Kidney capillary endothelial cell (primary cell): ENCODE data around the gene RCOR3.
A peak's percentile ranks its signal among the peaks of the same experiment; 100 is the strongest.
"Not testable (repeated sequence)": the region's sequence is repeated elsewhere in the genome, so short reads cannot be mapped to it uniquely, and the experiment has no call there.

Experiments used
- DNase-seq: peaks from one replicate; pipeline ENCODE4 v3.0.0-alpha.2; 2018; ENCODE audit warnings: low spot score

The RCOR3 gene

DNA sequence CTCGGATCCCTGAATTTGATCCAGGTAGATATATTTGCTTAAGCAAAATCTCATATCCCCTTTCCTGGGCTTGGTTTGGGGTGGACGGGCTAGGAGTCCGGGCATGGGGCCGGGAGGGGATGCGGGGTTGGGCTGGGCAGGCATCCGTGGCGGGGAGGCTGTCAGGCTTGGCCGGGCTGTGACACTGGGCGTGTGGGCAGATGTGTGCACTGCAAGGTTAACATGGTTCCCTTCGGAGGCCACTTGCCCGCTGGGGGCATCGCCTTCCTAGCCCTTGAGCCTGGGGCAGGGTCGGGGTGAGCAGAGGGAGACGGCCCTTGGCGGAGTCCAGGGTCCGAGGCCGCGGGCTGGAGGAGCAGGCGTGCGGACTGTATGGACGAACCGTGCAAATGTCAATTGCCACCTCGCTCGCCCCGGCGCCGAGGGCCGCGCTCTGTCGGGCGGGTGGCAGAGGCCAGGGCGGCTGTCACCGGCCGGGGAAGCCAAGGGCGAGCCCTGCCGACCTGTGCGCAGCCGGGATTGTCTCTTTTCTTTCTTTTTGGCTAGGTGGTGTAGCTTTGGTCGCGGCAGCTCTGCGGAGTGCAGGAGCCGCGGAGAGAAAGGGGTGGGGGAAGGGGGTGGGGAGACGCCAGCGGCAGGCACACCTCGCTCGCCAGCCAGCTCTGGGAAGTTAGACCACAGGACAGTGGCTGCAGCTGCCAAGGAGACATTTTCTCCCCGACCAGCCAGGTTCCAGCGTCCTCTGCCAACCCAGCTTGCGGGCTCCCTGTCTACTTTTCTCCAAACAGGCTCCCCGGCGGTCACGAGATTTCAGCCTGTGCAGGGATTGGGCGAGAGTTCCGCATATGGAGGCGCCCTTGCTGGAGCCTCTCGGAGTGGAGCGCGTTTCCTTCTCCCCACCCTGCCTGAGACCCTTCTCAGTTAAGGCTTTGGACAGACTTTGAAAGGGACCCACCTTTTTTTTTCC lies 1.3 kb downstream of the RCOR3 start:
- peak; percentile 50 for DNase-seq

DNA sequence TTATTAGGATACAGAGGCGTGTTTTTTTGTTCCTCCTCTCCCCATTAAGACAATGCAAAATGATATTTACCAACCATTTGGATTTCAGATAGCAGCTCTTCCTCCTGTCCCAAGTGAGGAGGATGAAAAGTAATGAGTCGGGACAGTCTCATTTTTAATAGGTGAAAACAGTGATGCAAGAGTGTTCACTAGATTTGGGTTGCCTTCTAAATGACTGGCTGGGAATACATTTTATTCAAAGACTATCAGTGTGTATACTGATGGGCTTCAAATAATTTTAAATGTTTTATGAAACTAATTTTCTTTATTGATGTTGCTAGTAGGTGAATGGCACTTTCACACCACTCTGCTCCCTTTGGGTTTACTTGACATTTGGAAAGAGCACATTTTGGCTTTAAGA lies 2.1 kb downstream of the RCOR3 start:
- DNase-seq = no peak

DNA sequence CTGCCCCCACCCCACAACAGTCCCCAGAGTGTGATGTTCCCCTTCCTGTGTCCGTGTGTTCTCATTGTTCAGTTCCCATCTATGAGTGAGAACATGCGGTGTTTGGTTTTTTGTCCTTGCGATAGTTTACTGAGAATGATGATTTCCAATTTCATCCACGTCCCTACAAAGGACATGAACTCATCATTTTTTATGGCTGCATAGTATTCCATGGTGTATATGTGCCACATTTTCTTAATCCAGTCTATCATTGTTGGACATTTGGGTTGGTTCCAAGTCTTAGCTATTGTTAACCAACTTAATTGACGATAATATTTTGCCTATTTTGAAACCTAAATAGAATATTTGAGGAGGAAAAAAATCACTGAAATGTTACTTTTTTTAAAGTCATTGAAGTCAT lies 3.9 kb downstream of the RCOR3 start:
- not testable (repeated sequence) for DNase-seq

DNA sequence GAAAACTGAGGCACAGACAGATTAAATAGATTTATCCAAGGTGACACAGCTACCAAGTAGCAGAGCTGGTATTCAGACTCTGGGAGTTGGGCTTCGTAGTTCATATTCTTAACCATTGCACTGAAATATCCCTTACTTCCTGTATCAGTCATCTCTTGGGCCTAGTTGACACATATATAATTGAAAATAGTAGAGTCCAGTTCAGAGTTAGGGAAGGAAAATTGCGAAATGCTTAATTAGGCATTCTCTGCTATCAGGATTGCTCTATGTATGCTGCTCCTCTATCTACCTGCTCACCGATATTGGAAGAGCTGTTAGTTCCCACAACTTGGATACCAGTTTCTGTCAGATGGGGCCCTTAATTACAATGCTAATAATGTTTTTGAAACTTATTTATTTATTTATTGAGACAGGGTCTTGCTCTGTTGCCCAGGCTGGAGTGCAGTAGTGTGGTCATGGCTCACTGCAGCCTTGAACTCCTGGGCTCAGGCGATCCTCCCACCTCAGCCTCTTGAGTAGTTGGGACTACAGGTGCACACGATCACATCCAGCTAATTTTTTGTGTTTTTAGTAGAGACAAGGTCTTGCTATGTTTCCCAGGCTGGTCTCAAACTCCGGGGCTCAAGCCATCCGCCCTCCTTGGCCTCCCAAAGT lies 8.2 kb downstream of the RCOR3 start:
- no peak for DNase-seq

DNA sequence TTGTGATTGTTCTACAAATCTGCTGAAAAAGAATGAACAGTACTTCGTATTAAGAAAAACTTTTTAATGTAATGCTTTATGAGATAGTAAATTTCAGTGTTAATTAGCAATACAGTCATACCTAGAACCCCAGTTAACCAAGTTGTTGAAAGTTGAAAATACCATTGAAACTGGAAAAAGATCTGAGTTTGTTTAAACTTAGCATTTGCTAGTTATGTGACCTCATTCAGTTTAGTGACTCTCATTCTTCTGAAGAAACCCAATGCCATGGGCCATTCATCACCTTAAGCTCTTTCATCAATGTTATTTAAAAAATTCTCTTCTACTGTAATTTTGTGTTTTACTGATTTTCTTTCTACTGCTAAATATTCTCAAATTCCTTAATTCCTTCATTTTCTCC lies 20.2 kb downstream of the RCOR3 start:
- DNase-seq = no peak

DNA sequence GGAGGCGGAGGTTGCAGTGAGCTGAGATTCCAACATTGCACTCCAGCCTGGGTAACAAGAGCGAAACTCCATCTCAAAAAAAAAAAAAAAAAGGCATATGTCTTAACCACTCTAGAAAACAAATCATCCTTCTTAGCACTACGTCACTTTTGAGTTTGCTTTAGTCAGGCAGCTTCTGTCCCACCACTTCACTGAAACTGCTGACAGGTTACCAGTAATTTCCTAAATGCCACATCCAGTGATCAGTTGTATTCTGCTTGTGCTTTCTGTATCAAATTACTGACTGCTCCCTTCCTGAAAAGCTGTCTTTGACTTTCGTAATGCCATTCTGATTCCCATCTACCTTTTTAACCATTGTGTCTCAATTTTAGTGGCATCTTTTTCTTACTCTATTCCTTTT lies 21.7 kb downstream of the RCOR3 start:
- no peak for DNase-seq

DNA sequence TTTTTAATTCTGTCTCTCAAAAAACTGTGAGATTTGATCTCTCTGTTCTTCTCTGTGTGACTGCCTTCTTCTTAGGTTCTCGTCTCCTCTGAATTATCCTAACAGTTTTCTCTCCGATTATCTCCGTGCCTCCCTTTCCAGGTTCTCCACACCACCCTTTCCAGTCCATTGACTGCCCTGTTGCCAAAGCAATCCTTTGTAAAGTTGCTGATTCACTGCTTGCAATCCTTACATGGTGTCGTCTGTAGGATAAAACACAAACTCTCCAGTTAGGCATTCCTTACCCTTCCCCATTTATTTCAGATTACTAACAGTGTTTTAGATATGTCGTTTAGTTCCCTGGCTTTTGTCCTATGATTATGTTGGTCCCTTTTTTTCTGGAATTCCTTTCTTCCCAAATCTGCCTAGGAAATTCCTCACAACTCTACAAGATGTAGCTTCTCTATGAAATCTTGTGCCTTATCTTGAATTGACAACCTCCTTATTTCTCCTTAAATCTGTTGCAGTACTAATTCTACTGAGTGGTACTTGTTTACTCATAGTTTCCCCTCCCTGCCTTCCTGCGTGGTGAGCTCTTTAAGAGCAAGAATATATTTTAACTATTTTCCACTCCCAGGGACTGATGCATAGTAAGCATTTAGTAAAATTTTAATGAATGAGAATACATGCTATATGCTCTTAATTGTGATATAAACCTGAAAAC lies 22.3 kb downstream of the RCOR3 start:
- no peak for DNase-seq

DNA sequence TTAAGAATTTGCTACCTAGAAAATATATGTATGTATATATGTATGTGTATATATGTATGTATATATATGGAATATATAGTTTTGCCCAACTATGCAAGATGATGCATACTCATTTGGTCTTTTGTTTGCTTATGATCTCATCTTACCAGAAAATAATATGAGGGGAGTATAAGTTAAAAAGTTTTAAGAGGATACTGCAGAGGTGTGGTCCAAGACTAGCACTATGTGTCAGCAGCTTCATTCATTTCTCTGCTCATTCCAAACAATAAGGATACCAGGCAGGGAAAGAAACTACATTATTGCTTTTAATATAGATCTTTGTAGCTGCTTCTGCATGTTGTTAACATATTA lies 22.8 kb downstream of the RCOR3 start:
- no peak for DNase-seq

DNA sequence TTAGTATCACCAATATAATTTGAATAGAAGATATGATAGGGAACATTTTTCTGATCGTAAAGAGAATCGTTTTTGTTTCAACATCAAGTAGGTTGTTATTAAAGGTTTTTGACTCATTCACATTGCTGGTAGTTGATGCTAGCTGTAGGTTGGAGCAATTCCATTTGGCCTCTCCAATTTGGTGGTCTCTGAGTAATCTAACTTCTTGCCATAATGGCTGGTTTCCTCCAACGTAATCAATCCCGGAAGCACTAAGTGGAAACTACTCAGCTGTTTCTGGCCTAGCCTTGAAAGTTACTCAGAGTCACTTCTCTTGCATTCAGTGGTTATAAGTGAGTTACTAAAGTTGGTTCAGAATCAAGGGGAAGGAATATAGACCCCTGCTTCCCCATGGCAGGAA lies 26.0 kb downstream of the RCOR3 start:
- no peak for DNase-seq

DNA sequence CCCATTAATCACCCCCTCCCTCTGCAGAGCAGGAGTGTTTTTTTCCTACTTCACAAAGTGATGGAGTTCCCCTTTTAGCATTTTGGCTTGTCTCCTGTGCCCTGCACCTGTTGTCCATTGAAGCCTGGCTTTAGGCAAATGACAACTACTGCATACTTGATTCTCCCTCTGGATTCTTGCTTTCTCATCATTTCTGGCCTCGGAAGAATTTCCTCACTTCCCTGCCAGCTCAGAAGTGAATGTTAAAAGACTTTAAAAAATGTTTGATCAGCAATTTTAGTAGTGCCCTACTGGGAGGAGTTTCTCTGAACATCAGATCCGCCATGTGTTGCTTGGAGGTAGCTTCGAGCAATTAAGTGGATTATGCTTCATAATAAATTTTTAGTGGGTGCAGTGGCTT lies 28.1 kb downstream of the RCOR3 start:
- DNase-seq = no peak

DNA sequence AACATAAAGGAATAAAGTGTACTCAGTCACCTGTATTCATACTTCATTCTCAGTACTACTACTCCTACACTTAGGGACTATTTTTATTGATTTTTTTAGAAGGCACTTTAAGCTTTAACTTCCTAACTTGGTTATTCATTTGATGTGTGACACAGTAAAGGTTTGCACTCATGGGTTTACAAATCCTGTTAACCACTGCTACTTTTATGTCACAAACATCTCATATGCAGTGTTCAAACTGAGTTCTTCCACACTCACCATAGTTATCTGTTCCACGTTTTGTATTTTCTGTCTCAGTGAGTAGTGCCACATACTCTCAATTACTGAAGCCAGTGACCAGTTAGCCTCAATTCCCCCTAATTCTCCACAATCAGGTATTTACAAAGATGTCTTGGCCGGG lies 33.2 kb downstream of the RCOR3 start:
- no peak for DNase-seq

DNA sequence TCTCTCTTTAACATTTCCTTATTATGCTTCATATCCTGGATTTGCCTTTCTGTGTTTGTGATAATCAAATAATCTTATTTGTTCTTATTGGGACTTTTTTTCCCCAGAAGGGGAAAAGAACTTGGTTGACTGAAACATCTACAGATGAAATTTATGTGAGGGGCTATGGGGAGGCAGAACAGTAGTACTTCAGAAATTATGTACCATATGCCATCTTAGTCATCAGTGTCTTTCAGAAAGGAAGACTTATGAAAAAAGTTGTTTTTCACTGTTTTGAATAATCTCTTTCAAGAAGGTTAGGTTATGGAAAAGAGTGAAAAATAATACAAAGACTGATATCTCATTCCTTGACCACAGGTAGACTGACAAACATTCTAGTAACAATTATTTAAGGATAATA lies 37.2 kb downstream of the RCOR3 start:
- no peak for DNase-seq

DNA sequence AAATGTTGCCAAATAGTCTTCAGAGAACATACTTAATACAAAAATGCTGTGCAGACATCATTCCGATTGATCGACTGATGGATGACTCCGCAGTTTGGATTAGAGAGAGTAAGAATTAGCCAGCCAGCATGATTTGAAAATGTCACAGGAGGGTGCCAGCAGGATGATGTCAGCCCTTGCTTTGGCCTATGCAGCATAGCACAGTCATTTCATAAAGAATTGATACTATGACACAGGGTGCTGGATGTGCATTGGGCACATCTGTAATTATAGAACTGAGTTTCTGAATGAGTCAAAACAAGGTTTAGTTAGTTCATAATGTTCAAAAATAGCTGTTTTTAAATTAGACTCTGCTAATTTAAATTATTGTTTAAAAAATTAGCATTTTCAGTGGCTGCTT lies 45.9 kb downstream of the RCOR3 start:
- no peak for DNase-seq

DNA sequence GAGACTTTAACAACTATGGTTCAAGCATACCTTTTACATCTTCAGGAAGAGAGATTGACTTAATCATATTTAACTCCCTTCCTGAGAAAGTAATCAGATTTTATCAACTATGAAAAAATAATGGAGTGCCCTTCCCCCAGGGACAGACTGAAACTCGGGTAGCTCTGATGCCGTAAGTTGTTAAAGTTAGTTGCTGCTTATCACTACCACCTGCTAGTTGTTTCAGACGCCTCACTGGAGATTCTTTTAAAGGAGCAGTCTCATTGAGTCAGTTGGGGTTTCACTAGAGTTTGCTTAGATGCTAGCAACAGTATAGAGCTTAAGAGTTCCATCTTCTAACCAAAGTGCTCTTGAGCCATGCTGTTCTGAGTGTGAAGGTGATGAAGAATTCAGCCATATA lies 50.5 kb downstream of the RCOR3 start:
- no peak for DNase-seq

DNA sequence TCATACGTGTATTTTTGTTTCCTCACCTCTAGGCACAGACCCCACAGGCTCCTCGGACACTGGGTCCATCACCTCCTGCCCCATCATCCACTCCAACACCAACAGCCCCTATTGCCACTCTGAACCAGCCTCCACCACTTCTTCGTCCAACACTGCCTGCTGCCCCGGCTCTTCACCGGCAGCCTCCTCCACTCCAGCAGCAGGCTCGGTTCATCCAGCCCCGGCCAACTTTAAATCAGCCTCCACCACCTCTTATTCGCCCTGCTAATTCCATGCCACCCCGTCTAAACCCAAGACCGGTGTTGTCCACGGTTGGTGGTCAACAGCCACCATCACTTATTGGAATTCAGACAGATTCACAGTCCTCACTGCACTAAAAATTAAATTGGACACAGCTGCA lies 54.2 kb downstream of the RCOR3 start:
- DNase-seq = no peak

DNA sequence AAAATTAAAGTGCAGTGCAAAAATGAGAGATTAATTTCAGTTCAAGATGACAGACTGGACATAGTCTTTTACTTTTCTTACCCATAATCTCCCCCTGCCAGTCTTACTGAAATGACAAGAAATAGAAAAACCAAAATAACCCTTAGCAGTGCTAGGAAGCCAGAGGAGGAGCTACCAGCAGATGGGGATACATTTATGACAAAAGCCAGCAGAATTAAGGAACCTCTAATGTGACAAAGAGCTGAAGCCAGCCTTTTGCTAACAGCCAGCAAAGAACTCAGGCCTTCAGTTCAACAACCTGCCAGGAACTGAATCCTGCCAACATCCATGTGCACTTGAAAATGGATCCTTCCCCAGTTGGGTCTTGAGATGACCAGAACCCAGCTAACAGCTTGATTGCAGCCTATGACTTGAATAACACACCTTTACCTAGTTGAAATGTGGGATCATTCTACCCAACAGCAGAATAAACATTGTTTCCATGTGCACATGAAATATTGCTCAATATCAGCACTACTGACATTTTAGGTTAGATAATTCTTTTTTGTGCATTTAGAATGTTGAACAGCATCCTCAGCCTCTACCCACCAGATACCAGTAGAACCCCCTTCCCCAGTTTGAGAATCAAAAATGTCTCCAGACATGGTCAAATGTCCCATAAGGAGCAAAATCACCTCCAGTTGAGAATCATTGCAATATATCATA lies 59.6 kb downstream of the RCOR3 start:
- DNase-seq = no peak

DNA sequence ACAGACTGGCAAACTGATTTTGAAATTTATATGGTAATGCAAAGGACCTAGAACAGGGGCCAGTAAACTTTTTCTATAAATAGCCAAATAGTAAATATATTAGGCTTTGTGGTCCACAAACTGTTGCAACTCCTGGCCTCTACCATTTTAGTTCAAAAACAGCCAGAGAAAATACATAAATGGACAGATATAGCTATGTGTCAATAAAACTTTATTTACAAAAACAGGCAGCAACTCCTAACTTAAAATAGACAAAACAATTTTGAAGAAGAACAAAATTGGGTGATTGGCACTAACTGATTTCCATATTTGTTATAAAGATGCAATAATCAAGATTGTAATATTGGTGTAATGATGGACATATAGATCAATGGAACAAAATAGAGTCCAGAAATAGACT lies 60.7 kb downstream of the RCOR3 start:
- no peak for DNase-seq

DNA sequence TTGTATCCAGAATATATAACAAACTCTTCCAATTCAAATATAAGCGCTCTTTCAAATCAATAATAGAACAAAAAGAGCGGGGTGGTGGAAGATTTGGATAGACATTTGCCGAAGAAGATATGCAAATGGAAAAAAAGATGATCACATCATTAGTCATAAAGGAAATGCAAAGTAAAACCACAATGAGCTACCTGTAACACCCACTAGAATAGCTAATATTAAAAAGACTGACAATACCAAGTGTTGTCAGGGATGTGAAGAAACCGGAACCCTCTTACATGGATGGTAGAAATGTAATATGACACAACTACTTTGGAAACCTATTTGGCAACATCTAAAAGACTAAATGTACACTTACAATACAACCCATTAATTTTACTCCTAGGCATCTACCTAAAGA lies 61.8 kb downstream of the RCOR3 start:
- no peak for DNase-seq

DNA sequence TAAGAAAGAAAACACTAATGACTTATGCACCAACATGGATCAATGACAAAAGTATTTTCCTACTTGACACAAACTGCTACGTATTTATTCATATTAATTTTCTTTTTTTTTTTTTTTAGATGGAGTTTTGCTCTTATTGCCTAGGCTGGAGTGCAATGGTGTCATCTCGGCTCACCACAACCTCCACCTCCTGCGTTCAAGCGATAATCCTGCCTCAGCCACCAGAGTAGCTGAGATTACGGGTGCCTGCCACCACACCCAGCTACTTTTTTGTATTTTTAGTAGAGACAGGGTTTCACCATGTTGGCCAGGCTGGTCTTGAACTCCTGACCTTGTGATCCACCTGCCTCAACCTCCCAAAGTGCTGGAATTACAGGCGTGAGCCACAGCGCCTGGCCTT lies 62.5 kb downstream of the RCOR3 start:
- not testable (repeated sequence) for DNase-seq

DNA sequence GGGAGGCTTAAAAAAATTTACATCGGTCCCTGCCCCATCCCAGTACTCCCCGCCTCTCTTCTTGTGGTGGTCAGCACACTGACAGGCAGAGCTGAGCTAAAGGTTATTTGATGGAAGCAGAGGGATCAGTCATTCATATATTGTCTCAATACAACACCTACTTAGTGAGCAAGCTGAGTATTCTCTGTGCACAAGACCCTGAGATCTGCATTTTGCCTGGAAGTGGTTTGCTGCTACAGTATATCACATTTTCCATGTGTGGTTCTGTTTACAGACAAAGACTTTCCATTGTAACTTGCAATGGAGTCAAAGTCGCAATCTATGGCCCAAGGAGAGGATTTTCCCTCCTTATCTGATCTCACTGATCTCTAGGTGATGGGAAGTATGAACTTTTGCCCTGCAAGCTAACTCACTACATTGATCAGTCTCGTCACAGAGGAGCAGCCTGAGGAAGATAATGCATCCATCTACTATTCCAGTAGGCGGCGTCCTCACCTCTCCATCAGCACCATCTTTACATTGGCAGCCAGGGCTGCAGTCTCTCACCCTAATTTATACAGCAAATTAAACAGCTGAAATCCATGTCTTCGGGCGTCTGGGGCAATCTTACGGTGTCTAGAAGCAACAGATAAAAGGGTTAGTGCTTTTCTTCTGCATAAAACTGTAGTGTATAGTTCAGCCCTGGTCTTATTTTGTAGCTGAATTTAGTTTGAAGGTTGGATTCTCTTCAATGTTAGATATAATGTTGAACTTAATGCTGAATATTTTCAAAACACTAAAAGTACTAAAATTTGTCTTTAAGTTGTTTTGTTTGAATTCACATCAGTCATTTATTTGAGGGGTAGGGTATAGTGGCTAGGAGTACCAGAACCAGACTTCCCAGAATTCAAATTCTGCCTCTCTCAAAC lies 64.2 kb downstream of the RCOR3 start:
- DNase-seq = peak; percentile 57
